Endothelial cell of umbilical vein (primary cell): ENCODE results near the gene KATNB1.
A peak's percentile ranks its signal among the peaks of the same experiment; 100 is the strongest.

Source experiments
- GATA2 ChIP-seq: IDR thresholded peaks from 2 replicates; pipeline ENCODE4 v1.7.0; 2011; ENCODE audit warnings: low read depth, mild to moderate bottlenecking, moderate library complexity, mixed read lengths, low read length; ENCODE audit not compliant: insufficient read length, insufficient read depth
- TF ChIP-seq, protein P1 (sequence below), 2 donors: IDR thresholded peaks; 1 replicate in 1 of 2; 2 replicates in 1 of 2; pipeline ENCODE4 v1.5.1; 2011; ENCODE audit warnings: low read length in 2 of 2, mild to moderate bottlenecking in 2 of 2, moderate library complexity in 2 of 2, control low read depth in 1 of 2, inconsistent platforms in 1 of 2, low read depth in 1 of 2; ENCODE audit not compliant: insufficient read depth in 1 of 2; ENCODE audit errors: extremely low read depth in 1 of 2

DNA sequence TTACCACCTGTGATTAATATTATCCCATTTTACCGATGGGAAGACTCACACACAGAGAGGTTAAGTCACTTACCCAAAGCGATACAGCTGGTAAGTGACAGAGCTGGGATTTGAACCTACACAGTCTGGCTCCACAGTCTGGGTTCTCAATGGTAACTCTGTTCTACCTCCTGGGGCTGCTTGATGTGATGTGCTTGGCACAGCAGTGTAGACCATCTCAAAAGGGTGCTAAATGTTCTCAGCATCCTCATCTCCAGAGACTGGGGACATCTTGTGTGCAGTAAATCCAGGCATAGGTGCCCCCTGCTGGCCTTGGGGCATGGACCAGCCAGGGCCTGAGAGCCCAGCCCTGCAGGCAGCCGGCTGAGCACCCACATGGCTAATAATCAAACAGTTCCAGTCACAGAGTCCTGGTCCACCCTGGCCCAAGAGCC is 15.4 kb upstream of the KATNB1 start:
- TF ChIP-seq, protein P1, sequence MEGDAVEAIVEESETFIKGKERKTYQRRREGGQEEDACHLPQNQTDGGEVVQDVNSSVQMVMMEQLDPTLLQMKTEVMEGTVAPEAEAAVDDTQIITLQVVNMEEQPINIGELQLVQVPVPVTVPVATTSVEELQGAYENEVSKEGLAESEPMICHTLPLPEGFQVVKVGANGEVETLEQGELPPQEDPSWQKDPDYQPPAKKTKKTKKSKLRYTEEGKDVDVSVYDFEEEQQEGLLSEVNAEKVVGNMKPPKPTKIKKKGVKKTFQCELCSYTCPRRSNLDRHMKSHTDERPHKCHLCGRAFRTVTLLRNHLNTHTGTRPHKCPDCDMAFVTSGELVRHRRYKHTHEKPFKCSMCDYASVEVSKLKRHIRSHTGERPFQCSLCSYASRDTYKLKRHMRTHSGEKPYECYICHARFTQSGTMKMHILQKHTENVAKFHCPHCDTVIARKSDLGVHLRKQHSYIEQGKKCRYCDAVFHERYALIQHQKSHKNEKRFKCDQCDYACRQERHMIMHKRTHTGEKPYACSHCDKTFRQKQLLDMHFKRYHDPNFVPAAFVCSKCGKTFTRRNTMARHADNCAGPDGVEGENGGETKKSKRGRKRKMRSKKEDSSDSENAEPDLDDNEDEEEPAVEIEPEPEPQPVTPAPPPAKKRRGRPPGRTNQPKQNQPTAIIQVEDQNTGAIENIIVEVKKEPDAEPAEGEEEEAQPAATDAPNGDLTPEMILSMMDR (IDR thresholded peaks at IDR 0.05; ENCODE audit: extremely low read depth in 1 of 2, insufficient read depth in 1 of 2, low read depth in 1 of 2, low read length in 2 of 2), result peak; percentile 70 to 83
- TF ChIP-seq GATA2, result no peak
